Loucy (cell line): ENCODE measurements around the gene TAS2R20.

Source experiments
- H2AFZ ChIP-seq: fragments of 200-600 bp; sonication (generic); 2 replicates; pipeline ENCODE4 v1.6.0; 2016; ENCODE audit warnings: antibody characterized with exemption, mild to moderate bottlenecking, low read length, moderate library complexity
- H3F3A ChIP-seq: fragments of 200-600 bp; 2 replicates; pipeline ENCODE4 v1.6.0; 2016; ENCODE audit warnings: antibody characterized with exemption, low read depth, mild to moderate bottlenecking
- H3K27me3 ChIP-seq: fragments of 200-600 bp; sonication (generic); 2 replicates; pipeline ENCODE4 v1.6.1; 2014; ENCODE audit warnings: low read length, mild to moderate bottlenecking; ENCODE audit not compliant: insufficient read depth, poor library complexity, severe bottlenecking
- H3K36me3 ChIP-seq: fragments of 200-600 bp; sonication (generic); 2 replicates; pipeline ENCODE4 v1.6.1; 2016; ENCODE audit warnings: low read length; ENCODE audit not compliant: insufficient read depth
- H3K4me1 ChIP-seq: fragments of 200-600 bp; sonication (generic); 2 replicates; pipeline ENCODE4 v1.5.1; 2014; ENCODE audit warnings: low read length, mild to moderate bottlenecking; ENCODE audit not compliant: insufficient read depth, poor library complexity, severe bottlenecking
- H3K4me2 ChIP-seq: fragments of 200-600 bp; sonication (generic); 2 replicates; pipeline ENCODE4 v1.6.0; 2014; ENCODE audit warnings: antibody characterized with exemption, low read length, low read depth, mild to moderate bottlenecking; ENCODE audit not compliant: poor library complexity, severe bottlenecking
- H3K4me3 ChIP-seq: fragments of 200-600 bp; sonication (generic); 2 replicates; pipeline ENCODE4 v1.5.1; 2014; ENCODE audit warnings: low read length, mild to moderate bottlenecking, mixed read lengths; ENCODE audit not compliant: poor library complexity, severe bottlenecking
- H3K79me2 ChIP-seq: fragments of 200-600 bp; sonication (generic); 2 replicates; pipeline ENCODE4 v1.6.1; 2014; ENCODE audit warnings: low read length; ENCODE audit not compliant: insufficient read depth
- H3K9ac ChIP-seq: fragments of 200-600 bp; sonication (generic); 2 replicates; pipeline ENCODE4 v1.6.0; 2014; ENCODE audit warnings: mild to moderate bottlenecking, low read depth, low read length, moderate library complexity; ENCODE audit not compliant: poor library complexity, severe bottlenecking
- H3K9me2 ChIP-seq: fragments of 200-600 bp; sonication (generic); replicated peaks from 2 replicates; pipeline ENCODE4 v1.6.1; 2016; ENCODE audit warnings: low read depth, low read length, mixed read lengths
- H3K9me3 ChIP-seq: fragments of 200-600 bp; sonication (generic); 2 replicates; pipeline ENCODE4 v1.6.1; 2014; ENCODE audit warnings: mild to moderate bottlenecking, antibody characterized with exemption, low read length, low read depth; ENCODE audit not compliant: insufficient read depth
- H4K20me1 ChIP-seq: fragments of 200-600 bp; sonication (generic); 2 replicates; pipeline ENCODE4 v1.6.0; 2014; ENCODE audit warnings: antibody characterized with exemption, low read length, mild to moderate bottlenecking; ENCODE audit not compliant: insufficient read depth, poor library complexity, severe bottlenecking
- CTCF ChIP-seq: fragments of 200-600 bp; sonication (generic); conservative IDR thresholded peaks from 2 replicates; pipeline ENCODE4 v1.5.1; 2014; ENCODE audit warnings: mild to moderate bottlenecking, antibody characterized with exemption, low read length
- EZH2phosphoT487 ChIP-seq: fragments of 200-600 bp; IDR thresholded peaks from 2 replicates; pipeline ENCODE4 v1.6.1; 2018; ENCODE audit warnings: antibody characterized with exemption, mild to moderate bottlenecking, moderate library complexity, borderline replicate concordance

Gene TAS2R20

GRCh38 chr12:10989107-10989506 is 9.0 kb downstream of the TAS2R20 start:
- H2AFZ ChIP-seq = no peak overlapping the region
- H3K4me3 ChIP-seq = no peak overlapping the region
- no peaks in the 10 kb centered on the region for H3K4me1 ChIP-seq
- no peaks in the 10 kb centered on the region for H3F3A ChIP-seq
- H3K9me2 ChIP-seq = no peaks in the 10 kb centered on the region
- TF ChIP-seq EZH2phosphoT487 (no peak), CTCF (no peak)
- no peaks in the 10 kb centered on the region for H3K36me3 ChIP-seq
- no peaks in the 10 kb centered on the region for H4K20me1 ChIP-seq
- no peaks in the 10 kb centered on the region for H3K9me3 ChIP-seq
- no peak overlapping the region for H3K9ac ChIP-seq
- peaks cover 42% of the 10 kb centered on the region for H3K27me3 ChIP-seq
- no peak overlapping the region for H3K4me2 ChIP-seq
- no peaks in the 10 kb centered on the region for H3K79me2 ChIP-seq

GRCh38 chr12:10986812-10987211 is 11.3 kb downstream of the TAS2R20 start, which contains the start of gene TAS2R50:
Gene TAS2R50, minus strand, starts transcription at chr12:10986912. Its CDS starts 52 bp downstream, at chr12:10986860.
- Histone ChIP-seq H3K36me3 (no peaks in the 10 kb centered on the region), H3K9ac (no peak within 1 kb of the TSS), H3K4me2 (no peak within 1 kb of the TSS), H4K20me1 (peaks cover 6% of the 10 kb centered on the region), H3K4me3 (no peak within 1 kb of the TSS), H3K9me2 (no peaks in the 10 kb centered on the region), H3K79me2 (no peaks in the 10 kb centered on the region), H2AFZ (no peak within 1 kb of the TSS), H3K27me3 (peaks cover 55% of the 10 kb centered on the region), H3K9me3 (no peaks in the 10 kb centered on the region), H3K4me1 (no peaks in the 10 kb centered on the region), H3F3A (no peaks in the 10 kb centered on the region)
- TF ChIP-seq EZH2phosphoT487 = no peak
- TF ChIP-seq CTCF = no peak

- Histone ChIP-seq H3K4me2 (no peak overlapping the region), H3K9me3 (no peaks in the 10 kb centered on the region), H2AFZ (no peak overlapping the region), H3K4me1 (no peaks in the 10 kb centered on the region), H3K9ac (no peak overlapping the region), H3K36me3 (no peaks in the 10 kb centered on the region), H3K27me3 (peaks cover 90% of the 10 kb centered on the region), H3K4me3 (no peak overlapping the region), H3K79me2 (no peaks in the 10 kb centered on the region), H3F3A (no peaks in the 10 kb centered on the region), H3K9me2 (no peaks in the 10 kb centered on the region), H4K20me1 (peaks cover 10% of the 10 kb centered on the region)
- TF ChIP-seq CTCF = no peak
- peak; percentile 73; the same call in 1 of the 2 replicates for TF ChIP-seq EZH2phosphoT487
Measured at GRCh38 chr12:10982244-10982643, 15.9 kb downstream of the TAS2R20 start.
